SK-N-SH treated with all-trans-retinoic acid at 6 μM for 48 hours (cell line): ENCODE data around the gene FAM216B.

Experiments
- ATAC-seq: fragments of 200-7000 bp; cut with Tn5 transposase; 3 replicates; pipeline ENCODE4 v1.9.1; 2020; ENCODE audit warnings: mild to moderate bottlenecking, moderate library complexity
- BACH2 ChIP-seq: fragments of 250-450 bp; sonication (Bioruptor Pico); IDR thresholded peaks from 2 replicates; pipeline ENCODE4 v1.9.0; 2021; ENCODE audit warnings: mild to moderate bottlenecking, borderline replicate concordance
- CREB5 ChIP-seq: fragments of 250-450 bp; sonication (Bioruptor Pico); IDR thresholded peaks from 2 replicates; pipeline ENCODE4 v1.5.1; 2020; ENCODE audit warnings: low read depth, mild to moderate bottlenecking, moderate library complexity
- CSDC2 ChIP-seq: fragments of 250-450 bp; sonication (Bioruptor Pico); IDR thresholded peaks from 2 replicates; pipeline ENCODE4 v1.5.0; 2020; ENCODE audit warnings: mild to moderate bottlenecking, moderate library complexity
- CSRNP3 ChIP-seq: fragments of 250-450 bp; sonication (Bioruptor Pico); IDR thresholded peaks from 2 replicates; pipeline ENCODE4 v1.5.1; 2021; ENCODE audit warnings: mild to moderate bottlenecking, moderate library complexity
- ESRRG ChIP-seq: fragments of 250-450 bp; sonication (Bioruptor Pico); IDR thresholded peaks from 2 replicates; pipeline ENCODE4 v1.6.1; 2021; ENCODE audit warnings: mild to moderate bottlenecking
- GLIS3 ChIP-seq: fragments of 250-450 bp; sonication (Bioruptor Pico); IDR thresholded peaks from 2 replicates; pipeline ENCODE4 v1.5.0; 2020; ENCODE audit warnings: mild to moderate bottlenecking, moderate library complexity
- OSR1 ChIP-seq: fragments of 250-450 bp; sonication (Bioruptor Pico); IDR thresholded peaks from 2 replicates; pipeline ENCODE4 v1.8.0; 2022; ENCODE audit warnings: moderate library complexity, mild to moderate bottlenecking, inconsistent platforms
- PATZ1 ChIP-seq: fragments of 250-450 bp; sonication (Bioruptor Pico); IDR thresholded peaks from 2 replicates; pipeline ENCODE4 v1.8.0; 2020; ENCODE audit warnings: mild to moderate bottlenecking, moderate library complexity, borderline replicate concordance
- PPARA ChIP-seq: fragments of 250-450 bp; sonication (Bioruptor Pico); IDR thresholded peaks from 2 replicates; pipeline ENCODE4 v1.5.0; 2020; ENCODE audit warnings: mild to moderate bottlenecking, borderline replicate concordance
- RARB ChIP-seq: fragments of 250-450 bp; sonication (Bioruptor Pico); IDR thresholded peaks from 2 replicates; pipeline ENCODE4 v1.8.0; 2021; ENCODE audit warnings: mild to moderate bottlenecking, moderate library complexity
- SNAI2 ChIP-seq: fragments of 250-450 bp; sonication (Bioruptor Pico); IDR thresholded peaks from 2 replicates; pipeline ENCODE4 v1.5.0; 2020; ENCODE audit warnings: mild to moderate bottlenecking, moderate library complexity
- TCF4 ChIP-seq: fragments of 250-450 bp; sonication (Bioruptor Pico); IDR thresholded peaks from 2 replicates; pipeline ENCODE4 v1.8.0; 2021; ENCODE audit warnings: mild to moderate bottlenecking, moderate library complexity, borderline replicate concordance
- TOX ChIP-seq: fragments of 250-450 bp; sonication (Bioruptor Pico); IDR thresholded peaks from 2 replicates; pipeline ENCODE4 v1.8.0; 2021; ENCODE audit warnings: mild to moderate bottlenecking, moderate library complexity, borderline replicate concordance
- TSHZ2 ChIP-seq: fragments of 250-450 bp; sonication (Bioruptor Pico); IDR thresholded peaks from 2 replicates; pipeline ENCODE4 v1.5.0; 2020; ENCODE audit warnings: mild to moderate bottlenecking, moderate library complexity
- ZC3H10 ChIP-seq: fragments of 250-450 bp; sonication (Bioruptor Pico); IDR thresholded peaks from 2 replicates; pipeline ENCODE4 v1.5.1; 2021; ENCODE audit warnings: mild to moderate bottlenecking, moderate library complexity
- ZFP3 ChIP-seq: fragments of 250-450 bp; sonication (Bioruptor Pico); IDR thresholded peaks from 2 replicates; pipeline ENCODE4 v1.5.0; 2020; ENCODE audit warnings: mild to moderate bottlenecking, moderate library complexity
- ZFP30 ChIP-seq: fragments of 450-650 bp; formaldehyde crosslinking; IDR thresholded peaks from 2 replicates; pipeline ENCODE4 v1.5.0; 2022; ENCODE audit warnings: mild to moderate bottlenecking, moderate library complexity
- ZNF565 ChIP-seq: fragments of 450-650 bp; formaldehyde crosslinking; conservative IDR thresholded peaks from 2 replicates; pipeline ENCODE4 v1.5.0; 2020; ENCODE audit warnings: low read depth, mild to moderate bottlenecking, moderate library complexity
- TF ChIP-seq, protein P1 (sequence below): fragments of 250-450 bp; sonication (Bioruptor Pico); IDR thresholded peaks from 2 replicates; pipeline ENCODE4 v1.8.0; 2021; ENCODE audit warnings: low read depth, mild to moderate bottlenecking, moderate library complexity, borderline replicate concordance

FAM216B gene

DNA sequence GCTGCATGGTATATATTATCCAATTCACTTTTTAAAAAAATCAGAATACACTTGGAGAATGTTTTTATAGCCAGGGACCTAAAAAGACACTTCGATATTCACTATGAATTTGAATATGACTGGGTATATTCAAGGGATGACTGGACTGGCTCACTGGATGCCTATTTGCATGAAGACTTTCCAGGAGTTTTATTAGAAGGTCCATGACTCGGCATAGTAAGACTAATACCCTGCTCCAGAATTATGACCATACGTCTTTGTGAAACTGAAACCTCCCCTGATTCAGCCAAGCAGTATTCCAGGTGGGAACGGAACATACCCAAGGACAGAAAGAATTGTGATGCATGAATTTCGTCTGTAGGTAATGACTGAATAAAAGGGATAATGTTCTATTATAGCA lies 3.9 kb upstream of the FAM216B start:
- ATAC-seq: no peak
- TF ChIP-seq TCF4 (CRISPR knock-in tag) (no peak), SNAI2 (CRISPR knock-in tag) (no peak), PPARA (CRISPR knock-in tag) (no peak), ZFP3 (no peak), RARB (CRISPR knock-in tag) (no peak), GLIS3 (CRISPR knock-in tag) (no peak), CSDC2 (no peak), BACH2 (no peak), ZNF565 (CRISPR knock-in tag) (no peak), CSRNP3 (CRISPR knock-in tag) (no peak), TOX (CRISPR knock-in tag) (no peak), PATZ1 (CRISPR knock-in tag) (no peak), OSR1 (CRISPR knock-in tag) (no peak), ZFP30 (no peak), CREB5 (no peak), TSHZ2 (CRISPR knock-in tag) (no peak), ZC3H10 (no peak)
- TF ChIP-seq, protein P1, sequence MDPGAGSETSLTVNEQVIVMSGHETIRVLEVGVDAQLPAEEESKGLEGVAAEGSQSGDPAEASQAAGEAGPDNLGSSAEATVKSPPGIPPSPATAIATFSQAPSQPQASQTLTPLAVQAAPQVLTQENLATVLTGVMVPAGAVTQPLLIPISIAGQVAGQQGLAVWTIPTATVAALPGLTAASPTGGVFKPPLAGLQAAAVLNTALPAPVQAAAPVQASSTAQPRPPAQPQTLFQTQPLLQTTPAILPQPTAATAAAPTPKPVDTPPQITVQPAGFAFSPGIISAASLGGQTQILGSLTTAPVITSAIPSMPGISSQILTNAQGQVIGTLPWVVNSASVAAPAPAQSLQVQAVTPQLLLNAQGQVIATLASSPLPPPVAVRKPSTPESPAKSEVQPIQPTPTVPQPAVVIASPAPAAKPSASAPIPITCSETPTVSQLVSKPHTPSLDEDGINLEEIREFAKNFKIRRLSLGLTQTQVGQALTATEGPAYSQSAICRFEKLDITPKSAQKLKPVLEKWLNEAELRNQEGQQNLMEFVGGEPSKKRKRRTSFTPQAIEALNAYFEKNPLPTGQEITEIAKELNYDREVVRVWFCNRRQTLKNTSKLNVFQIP (CRISPR knock-in tag): no peak

DNA sequence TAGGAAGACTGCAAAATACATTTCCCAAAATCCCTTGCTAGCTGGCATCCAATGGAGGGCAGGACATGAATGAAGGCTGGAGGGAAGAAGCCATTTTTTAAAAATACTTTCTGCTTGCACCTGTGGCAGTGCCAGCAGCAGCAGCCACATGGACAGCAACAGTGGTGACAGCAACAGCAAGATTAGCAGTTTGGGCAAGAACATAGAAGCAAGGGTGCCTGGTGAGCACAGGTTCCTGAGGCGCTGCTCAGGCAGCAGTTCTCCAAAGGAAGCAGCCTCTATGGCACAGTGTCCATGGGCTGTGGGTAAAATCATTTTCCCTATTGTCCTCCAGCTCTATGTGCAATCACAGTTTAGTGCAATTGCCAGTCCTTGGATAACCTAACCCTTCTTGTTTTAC lies 1.3 kb upstream of the FAM216B start:
- no peak for TF ChIP-seq ZC3H10
- no peak for TF ChIP-seq TOX (CRISPR knock-in tag)
- TF ChIP-seq, protein P1 (CRISPR knock-in tag): no peak
- ATAC-seq: no peak

- ATAC-seq: no peak
- TF ChIP-seq ESRRG (CRISPR knock-in tag) (no peak), CSDC2 (no peak), OSR1 (CRISPR knock-in tag) (no peak), BACH2 (no peak), CSRNP3 (CRISPR knock-in tag) (no peak), CREB5 (no peak), ZFP30 (no peak), TSHZ2 (CRISPR knock-in tag) (no peak)
Observed at GRCh38 chr13:42786715-42787114, 5.3 kb downstream of the FAM216B start.
